NOMO-1 treated with dmso at 0.1 percent for 144 hours (cell line): ENCODE results near the gene RNF207.

Experiments
- DNase-seq: peaks from one replicate; lab custom pipeline; 2025; ENCODE audit not compliant: unreplicated experiment; lab: John Stamatoyannopoulos, UW

Gene RNF207

GRCh38 chr1:6205849-6206519, at the start of gene RNF207:
Gene RNF207, plus strand, starts transcription at chr1:6206119. Its CDS starts 417 bp downstream, at chr1:6206536.
- no peak for DNase-seq

GRCh38 chr1:6157132-6157527, 48.8 kb upstream of the RNF207 start:
- no peak for DNase-seq

- no peak for DNase-seq
These were observed 48.3 kb upstream of the RNF207 start for GRCh38 chr1:6157528-6158174.

GRCh38 chr1:6158181-6158580, 47.7 kb upstream of the RNF207 start:
- DNase-seq = no peak

GRCh38 chr1:6162341-6162740, 43.6 kb upstream of the RNF207 start:
- DNase-seq = no peak

GRCh38 chr1:6162773-6163172, 43.1 kb upstream of the RNF207 start:
- no peak for DNase-seq

GRCh38 chr1:6163191-6163972, 42.5 kb upstream of the RNF207 start:
- no peak for DNase-seq

GRCh38 chr1:6163973-6164617, 41.8 kb upstream of the RNF207 start:
- DNase-seq = no peak

GRCh38 chr1:6165027-6165426, 40.9 kb upstream of the RNF207 start:
- DNase-seq = no peak

GRCh38 chr1:6165441-6165985, 40.4 kb upstream of the RNF207 start:
- no peak for DNase-seq

GRCh38 chr1:6166221-6166620, 39.7 kb upstream of the RNF207 start:
- DNase-seq = no peak

GRCh38 chr1:6166655-6167390, 39.1 kb upstream of the RNF207 start:
- DNase-seq = no peak

- DNase-seq = no peak
These were observed 38.3 kb upstream of the RNF207 start for GRCh38 chr1:6167391-6168303.

- DNase-seq = no peak
These were observed 36.9 kb upstream of the RNF207 start for GRCh38 chr1:6168947-6169586.

- DNase-seq = no peak
These were observed 35.7 kb upstream of the RNF207 start for GRCh38 chr1:6170116-6170741.

- DNase-seq = no peak
These were observed 35.1 kb upstream of the RNF207 start for GRCh38 chr1:6170742-6171201.

GRCh38 chr1:6171548-6172124, 34.3 kb upstream of the RNF207 start:
- no peak for DNase-seq

- no peak for DNase-seq
These were observed 33.4 kb upstream of the RNF207 start for GRCh38 chr1:6172549-6172948.
